ENCODE results near the gene SREBF2. TPM values are rescaled to one million over a fixed set of nuclear protein-coding genes. Genes with fewer than 3 reads are reported as not detected.
A peak's percentile ranks its signal among the peaks of the same experiment; 100 is the strongest.

Gene SREBF2
- total RNA-seq, 1 donor from 2014 or later: 200 TPM

DNA sequence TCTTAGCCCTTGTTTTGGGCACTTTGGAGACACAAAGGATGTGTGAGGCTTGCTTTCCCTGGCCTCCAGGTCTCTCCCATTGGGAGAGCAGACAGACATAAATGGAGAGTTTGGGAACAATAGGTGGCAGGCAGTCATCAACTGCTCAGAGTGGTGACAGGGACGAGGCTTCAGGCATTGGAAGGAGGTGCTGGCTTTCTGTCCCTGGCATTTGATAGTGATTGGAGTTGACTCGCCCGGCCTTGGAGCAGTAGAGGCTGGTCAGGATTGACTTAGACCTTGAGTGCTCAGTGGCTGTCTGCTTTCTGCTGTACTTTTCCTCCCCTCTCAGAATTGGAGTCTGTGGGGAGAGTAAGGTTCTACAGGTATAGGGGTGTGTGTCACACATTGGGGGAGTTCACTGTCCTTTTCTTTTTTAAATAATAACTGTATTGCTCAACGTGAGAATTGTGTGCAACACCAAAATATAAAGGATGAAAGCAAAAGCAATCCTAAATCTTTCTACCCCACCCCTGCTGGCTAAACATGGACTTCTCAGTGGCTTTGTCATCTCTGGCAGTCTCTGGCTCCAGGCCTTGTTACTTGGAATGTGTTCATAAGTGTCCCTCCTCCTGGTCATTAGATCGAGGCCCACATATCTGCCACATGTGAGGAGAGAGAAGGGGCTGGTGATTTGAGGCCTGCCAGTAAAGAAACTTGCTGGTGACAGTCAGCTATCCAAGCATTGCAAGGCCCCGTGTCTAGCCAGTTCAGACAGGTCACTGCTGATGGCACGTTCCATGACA is 60.9 kb downstream of the SREBF2 start:
- Mint-ChIP-seq H3K9me3 (ENCODE audit: unreplicated experiment) (no peaks in the 10 kb centered on the region), H3K27me3 (ENCODE audit: unreplicated experiment) (peaks cover 3% of the 10 kb centered on the region), H3K4me1 (ENCODE audit: unreplicated experiment) (no peaks in the 10 kb centered on the region), H3K4me3 (ENCODE audit: unreplicated experiment) (no peak overlapping the region), H3K27ac (ENCODE audit: unreplicated experiment) (no peak overlapping the region), H3K36me3 (ENCODE audit: low read depth, unreplicated experiment) (peaks cover 28% of the 10 kb centered on the region)
- DNase-seq (ENCODE audit: low spot score): no peak
- TF ChIP-seq, protein P1, sequence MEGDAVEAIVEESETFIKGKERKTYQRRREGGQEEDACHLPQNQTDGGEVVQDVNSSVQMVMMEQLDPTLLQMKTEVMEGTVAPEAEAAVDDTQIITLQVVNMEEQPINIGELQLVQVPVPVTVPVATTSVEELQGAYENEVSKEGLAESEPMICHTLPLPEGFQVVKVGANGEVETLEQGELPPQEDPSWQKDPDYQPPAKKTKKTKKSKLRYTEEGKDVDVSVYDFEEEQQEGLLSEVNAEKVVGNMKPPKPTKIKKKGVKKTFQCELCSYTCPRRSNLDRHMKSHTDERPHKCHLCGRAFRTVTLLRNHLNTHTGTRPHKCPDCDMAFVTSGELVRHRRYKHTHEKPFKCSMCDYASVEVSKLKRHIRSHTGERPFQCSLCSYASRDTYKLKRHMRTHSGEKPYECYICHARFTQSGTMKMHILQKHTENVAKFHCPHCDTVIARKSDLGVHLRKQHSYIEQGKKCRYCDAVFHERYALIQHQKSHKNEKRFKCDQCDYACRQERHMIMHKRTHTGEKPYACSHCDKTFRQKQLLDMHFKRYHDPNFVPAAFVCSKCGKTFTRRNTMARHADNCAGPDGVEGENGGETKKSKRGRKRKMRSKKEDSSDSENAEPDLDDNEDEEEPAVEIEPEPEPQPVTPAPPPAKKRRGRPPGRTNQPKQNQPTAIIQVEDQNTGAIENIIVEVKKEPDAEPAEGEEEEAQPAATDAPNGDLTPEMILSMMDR (IDR thresholded peaks at IDR 0.05; ENCODE audit: unreplicated experiment): no peak

DNA sequence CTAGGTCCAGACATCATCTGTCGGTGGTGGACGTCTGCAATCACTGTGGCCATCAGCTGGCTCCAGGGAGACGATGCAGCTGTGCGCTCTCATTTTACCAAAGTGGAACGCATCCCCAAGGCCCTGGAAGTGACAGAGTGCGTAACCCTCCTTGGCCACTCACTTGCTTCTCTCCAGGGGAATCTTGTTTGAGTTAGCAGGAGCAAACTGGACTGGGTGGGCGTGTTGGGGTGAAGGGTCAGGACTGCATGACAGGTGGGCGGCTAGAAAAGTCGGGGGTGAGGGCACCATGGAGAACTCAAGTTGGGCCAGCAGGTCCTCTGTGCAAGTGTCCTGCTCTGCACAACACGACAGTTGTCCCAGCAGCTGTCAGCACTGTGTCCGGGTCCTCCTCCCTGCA is 65.7 kb downstream of the SREBF2 start:
- no peak for DNase-seq (ENCODE audit: low spot score)
- no peaks in the 10 kb centered on the region for H3K4me1 Mint-ChIP-seq (ENCODE audit: unreplicated experiment)
- peaks cover 32% of the 10 kb centered on the region for H3K36me3 Mint-ChIP-seq (ENCODE audit: low read depth, unreplicated experiment)
- TF ChIP-seq, protein P1 (IDR thresholded peaks at IDR 0.05; ENCODE audit: unreplicated experiment): no peak
- no peak overlapping the region for H3K4me3 Mint-ChIP-seq (ENCODE audit: unreplicated experiment)
- H3K27ac Mint-ChIP-seq (ENCODE audit: unreplicated experiment): no peak overlapping the region
- H3K9me3 Mint-ChIP-seq (ENCODE audit: unreplicated experiment): no peaks in the 10 kb centered on the region
- peaks cover 5% of the 10 kb centered on the region for H3K27me3 Mint-ChIP-seq (ENCODE audit: unreplicated experiment)

DNA sequence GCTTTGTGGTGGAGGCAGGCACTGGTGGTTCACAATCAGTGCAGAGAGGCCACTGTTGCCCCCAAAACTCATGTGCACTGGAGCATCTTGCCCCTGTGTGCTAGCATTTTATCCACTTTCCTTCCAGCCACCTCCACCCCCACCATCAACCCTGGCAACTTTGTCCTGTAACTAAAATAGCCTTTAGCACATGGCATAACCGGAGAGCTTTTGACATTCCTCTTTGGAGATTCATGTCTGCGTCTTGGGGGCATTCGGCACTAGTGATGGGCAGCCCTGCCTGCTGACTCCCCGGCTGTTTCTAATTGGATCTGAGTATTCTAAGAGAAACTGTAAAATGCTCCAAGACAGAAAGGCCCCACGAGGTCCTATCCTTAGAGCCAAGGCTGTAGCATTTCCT is 66.2 kb downstream of the SREBF2 start:
- TF ChIP-seq, protein P1 (IDR thresholded peaks at IDR 0.05; ENCODE audit: unreplicated experiment): no peak
- no peak overlapping the region for H3K27ac Mint-ChIP-seq (ENCODE audit: unreplicated experiment)
- DNase-seq (ENCODE audit: low spot score): no peak
- peaks cover 35% of the 10 kb centered on the region for H3K36me3 Mint-ChIP-seq (ENCODE audit: low read depth, unreplicated experiment)
- no peak overlapping the region for H3K4me3 Mint-ChIP-seq (ENCODE audit: unreplicated experiment)
- no peaks in the 10 kb centered on the region for H3K4me1 Mint-ChIP-seq (ENCODE audit: unreplicated experiment)
- peaks cover 5% of the 10 kb centered on the region for H3K27me3 Mint-ChIP-seq (ENCODE audit: unreplicated experiment)
- H3K9me3 Mint-ChIP-seq (ENCODE audit: unreplicated experiment): no peaks in the 10 kb centered on the region

DNA sequence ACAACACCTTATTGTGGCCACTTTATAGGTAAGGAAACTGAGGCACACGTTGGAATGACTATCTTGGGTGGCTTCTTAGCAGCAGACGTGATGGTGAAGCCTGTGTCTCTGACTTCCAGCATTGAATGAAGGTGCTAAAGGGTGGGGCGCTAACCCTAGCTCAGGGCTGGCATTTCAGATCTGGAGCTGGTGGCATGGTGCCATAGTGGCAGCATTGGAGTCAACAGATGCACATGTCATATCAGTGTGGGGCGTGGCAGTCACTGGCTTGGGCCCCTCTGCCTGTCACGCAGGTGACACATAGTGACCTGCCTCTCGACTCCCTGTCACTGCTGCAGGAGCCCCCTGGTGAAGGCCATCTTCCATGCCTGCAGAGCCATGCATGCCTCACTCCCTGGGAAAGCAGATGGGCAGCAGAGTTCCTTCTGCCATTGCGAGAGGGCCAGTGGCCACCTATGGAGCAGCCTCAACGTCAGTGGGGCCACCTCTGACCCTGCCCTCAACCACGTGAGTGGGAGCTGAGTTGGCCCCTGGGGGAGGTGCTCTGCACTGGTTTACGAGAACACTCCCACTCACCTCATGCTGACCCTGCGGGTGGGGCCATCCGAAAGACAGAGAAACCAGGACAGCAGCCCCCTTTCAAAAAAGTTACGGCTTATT is 67.2 kb downstream of the SREBF2 start:
- TF ChIP-seq, protein P1 (IDR thresholded peaks at IDR 0.05; ENCODE audit: unreplicated experiment): no peak
- Mint-ChIP-seq H3K9me3 (ENCODE audit: unreplicated experiment) (no peaks in the 10 kb centered on the region), H3K27ac (ENCODE audit: unreplicated experiment) (peak overlapping the region; percentile 36), H3K4me3 (ENCODE audit: unreplicated experiment) (no peak overlapping the region), H3K4me1 (ENCODE audit: unreplicated experiment) (no peaks in the 10 kb centered on the region), H3K27me3 (ENCODE audit: unreplicated experiment) (peaks cover 5% of the 10 kb centered on the region), H3K36me3 (ENCODE audit: low read depth, unreplicated experiment) (peaks cover 37% of the 10 kb centered on the region)
- no peak for DNase-seq (ENCODE audit: low spot score)

All from endothelial cell (in vitro differentiated cells).